ENCODE data around the gene AUNIP.

Gene AUNIP

GRCh38 chr1:25888426-25888987 lies 29.2 kb upstream of the AUNIP start:
- DNase-seq = no peak

- DNase-seq = no peak
Measured at GRCh38 chr1:25885602-25886001, 26.3 kb upstream of the AUNIP start.

DNA sequence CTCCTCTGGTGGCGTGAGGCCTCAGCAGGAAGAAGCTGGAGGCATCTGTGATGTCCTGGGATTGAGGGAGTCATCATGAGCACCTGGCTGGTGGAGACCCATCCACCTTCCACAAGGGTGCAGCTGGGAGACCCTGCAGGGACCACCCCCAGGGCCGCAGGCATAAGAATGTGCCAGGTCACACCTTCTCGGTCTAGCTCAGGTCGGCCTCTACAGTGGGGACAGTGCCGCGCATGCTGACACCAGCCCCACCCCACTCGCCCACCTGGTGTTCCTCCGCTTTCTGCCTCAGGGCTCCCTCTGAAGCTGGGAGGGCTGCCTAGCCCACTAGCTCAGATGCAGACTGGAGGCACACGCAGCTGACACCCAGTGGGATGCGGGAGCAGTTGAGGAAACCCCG lies 22.0 kb upstream of the AUNIP start:
- DNase-seq = no peak

DNA sequence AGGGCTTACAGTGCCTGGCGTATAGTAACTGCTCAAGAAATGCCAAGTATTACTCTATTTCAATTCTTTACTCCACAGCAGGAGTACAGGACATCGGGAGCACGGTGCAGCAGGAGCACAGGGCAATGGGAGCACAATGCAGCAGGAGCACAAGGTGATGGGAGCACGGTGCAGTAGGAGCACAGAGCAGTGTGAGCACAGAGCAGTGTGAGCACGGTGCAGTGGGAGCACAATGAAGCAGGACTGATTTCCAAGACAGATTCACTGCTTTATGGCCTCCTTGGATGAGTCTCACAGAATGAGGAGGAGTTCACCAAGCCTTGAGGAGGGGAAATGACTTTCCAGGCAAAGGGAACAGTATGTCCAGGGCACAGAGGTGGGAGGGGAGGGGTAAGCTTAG lies 21.3 kb upstream of the AUNIP start:
- DNase-seq = no peak

DNA sequence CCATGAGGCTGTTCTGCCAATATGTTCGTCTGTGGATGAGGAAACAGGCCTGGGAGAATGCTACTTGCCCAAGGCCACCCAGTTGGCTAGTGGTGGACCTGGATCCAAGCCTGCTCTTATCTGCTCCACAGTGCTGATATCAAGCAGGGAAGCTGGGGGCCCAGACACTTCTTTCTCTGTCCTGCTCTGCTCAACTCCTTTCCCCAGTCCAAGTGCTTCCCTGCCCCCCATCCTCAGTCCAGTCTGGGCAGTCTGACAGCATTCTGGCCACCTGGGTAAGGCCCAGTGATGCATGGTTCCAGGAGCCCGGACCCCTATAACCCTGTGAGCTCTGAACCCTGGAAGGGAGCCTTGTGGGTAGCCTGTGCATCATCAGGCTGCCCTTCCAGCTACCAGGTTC lies 20.4 kb upstream of the AUNIP start:
- DNase-seq = no peak

- DNase-seq = no peak
Measured at GRCh38 chr1:25878690-25879089, 19.4 kb upstream of the AUNIP start.

DNA sequence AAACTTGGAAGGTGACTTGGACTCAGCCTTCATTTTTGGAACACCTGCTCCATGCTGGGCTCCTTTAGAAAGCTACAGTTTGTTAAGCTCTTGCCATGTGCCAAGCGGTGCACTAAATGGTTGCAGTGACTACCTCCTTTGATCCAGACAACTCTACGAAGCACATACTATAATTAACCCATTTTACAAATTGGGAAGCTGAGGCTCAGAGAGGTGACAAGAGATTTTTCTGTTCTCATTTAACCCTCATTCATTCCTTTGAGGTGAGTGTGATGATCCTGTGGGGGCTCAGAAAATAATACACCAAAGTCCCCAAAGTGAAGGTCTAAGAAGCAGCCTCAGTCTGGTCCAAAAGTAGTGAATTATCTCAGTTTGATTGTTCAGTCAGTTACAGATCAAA lies 17.9 kb upstream of the AUNIP start:
- no peak for DNase-seq

DNA sequence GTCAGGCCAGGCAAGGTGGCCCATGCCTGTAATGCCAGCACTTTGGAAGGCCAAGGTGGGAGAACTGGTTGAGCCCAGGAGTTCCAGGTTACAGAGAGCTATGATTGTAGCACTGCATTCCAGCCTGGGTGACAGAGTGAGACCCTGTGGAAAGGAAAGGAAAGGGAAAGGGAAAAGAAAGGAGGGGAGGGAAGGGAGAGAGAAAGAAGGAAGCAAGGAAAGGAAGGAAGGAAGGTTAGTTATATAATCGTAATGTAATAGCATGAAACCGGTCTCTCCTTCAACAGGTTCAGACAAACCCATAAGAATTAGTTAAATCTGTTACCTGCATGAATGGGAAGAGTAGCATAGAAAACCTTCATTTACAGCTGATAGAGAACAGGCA lies 17.4 kb upstream of the AUNIP start:
- DNase-seq = no peak

- DNase-seq = no peak
Measured at GRCh38 chr1:25875856-25876692, 16.8 kb upstream of the AUNIP start.

- no peak for DNase-seq
Measured at GRCh38 chr1:25875154-25875855, 16.0 kb upstream of the AUNIP start, which contains the start of gene PAQR7. TSS of gene PAQR7 (minus strand) at chr1:25875708. CDS start at chr1:25863839, 11,869 bp downstream.

DNA sequence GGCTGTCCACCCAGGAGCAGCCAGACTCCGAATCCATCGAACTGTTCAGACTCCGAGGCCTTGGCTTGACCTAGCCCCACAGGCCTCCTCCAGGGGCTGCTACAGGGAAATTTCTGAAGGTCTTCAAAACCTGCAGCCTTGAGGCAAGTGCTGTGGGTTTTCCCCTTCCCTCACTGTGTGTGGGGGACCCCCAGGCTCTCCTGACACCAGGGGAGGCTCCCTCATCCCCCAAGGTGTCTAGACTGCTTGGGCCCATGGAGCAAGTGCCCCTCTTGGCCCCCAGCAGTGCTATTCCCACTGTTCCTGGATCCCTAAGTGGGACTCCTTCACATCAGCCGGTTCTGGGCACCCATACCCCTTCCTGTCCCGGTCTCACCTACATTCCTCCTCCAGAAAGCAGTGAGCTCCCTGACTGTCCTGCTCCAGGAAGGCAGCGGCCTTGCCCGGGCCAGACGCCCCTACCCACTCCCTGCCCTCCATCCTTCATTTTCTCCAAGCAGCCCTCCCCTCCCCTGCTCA lies 15.4 kb upstream of the AUNIP start:
- DNase-seq = no peak

- DNase-seq = no peak
Measured at GRCh38 chr1:25874209-25874608, 15.0 kb upstream of the AUNIP start.

DNA sequence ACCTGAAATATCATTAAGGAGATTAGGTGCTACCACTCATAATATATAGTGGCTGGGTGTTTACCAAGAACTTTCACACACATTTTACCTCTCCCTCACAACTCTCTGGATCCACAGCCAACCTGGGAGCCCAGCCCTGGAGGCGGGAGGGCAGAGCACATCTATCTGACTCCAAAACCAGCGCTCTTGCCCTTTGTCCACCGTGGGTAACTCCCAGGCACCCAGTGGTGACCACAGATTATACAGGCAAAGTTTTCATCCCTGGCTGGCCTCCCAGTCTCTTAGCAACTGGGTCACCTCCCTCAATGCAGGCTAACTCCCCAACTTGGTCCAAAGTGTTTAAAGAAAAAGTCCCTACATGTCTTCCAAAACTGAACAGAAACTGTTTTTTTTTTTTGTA lies 13.9 kb upstream of the AUNIP start:
- no peak for DNase-seq

DNA sequence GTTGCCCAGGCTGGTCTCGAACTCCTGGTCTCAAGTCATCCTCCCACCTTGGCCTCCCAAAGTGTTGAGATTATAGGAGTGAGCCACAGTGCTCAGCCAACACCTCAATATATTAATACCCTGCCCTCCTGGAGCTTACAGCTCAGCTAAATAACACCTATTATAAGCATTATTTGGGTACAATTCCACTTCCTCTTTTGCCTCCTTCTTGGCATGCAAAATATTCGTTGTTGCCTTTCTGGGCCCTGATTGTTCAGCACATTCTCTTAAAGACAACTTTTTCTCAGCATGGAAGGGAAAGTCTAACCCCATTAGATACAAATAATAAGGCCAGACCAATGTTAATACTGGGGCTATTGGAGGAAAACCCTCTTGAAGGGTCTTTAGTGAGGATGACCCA lies 13.5 kb upstream of the AUNIP start:
- DNase-seq = no peak

- DNase-seq = no peak
Measured at GRCh38 chr1:25871704-25872494, 12.6 kb upstream of the AUNIP start.

- no peak for DNase-seq
Measured at GRCh38 chr1:25871086-25871703, 11.9 kb upstream of the AUNIP start.

GRCh38 chr1:25870614-25871013 lies 11.4 kb upstream of the AUNIP start:
- DNase-seq = no peak

DNA sequence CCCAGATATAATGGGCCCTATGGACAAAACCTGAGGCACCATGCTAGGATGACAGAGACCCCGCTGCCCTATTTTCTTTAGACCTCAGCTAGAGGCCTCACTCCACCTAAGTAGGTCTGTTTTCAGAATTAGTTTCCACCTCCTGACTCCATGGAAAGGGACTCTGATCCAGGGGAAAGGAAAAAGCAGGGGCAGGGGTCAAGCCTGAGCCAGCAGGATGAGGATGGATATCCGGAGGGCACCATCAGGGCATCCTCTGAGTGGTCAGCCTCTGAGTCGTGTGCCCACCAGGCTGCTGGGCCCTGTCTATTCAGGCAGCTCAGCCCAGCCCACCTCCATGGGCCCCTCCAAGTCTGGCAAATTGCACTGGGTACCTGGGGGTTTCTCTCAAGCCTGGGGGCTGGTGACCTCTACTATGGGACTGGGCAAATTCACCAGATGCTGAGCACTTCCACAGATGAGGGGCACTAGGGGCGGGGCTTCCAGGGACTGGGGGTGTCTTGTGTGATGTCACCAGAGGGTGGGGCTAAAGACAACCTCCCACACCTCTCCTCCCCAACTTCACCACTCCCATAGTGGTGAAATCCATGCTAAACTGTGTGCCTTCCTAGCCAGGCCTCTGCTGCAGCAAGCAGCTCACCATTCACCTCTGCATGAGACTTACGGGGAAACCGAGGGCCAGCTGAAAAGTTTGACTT lies 10.8 kb upstream of the AUNIP start:
- DNase-seq = no peak

DNA sequence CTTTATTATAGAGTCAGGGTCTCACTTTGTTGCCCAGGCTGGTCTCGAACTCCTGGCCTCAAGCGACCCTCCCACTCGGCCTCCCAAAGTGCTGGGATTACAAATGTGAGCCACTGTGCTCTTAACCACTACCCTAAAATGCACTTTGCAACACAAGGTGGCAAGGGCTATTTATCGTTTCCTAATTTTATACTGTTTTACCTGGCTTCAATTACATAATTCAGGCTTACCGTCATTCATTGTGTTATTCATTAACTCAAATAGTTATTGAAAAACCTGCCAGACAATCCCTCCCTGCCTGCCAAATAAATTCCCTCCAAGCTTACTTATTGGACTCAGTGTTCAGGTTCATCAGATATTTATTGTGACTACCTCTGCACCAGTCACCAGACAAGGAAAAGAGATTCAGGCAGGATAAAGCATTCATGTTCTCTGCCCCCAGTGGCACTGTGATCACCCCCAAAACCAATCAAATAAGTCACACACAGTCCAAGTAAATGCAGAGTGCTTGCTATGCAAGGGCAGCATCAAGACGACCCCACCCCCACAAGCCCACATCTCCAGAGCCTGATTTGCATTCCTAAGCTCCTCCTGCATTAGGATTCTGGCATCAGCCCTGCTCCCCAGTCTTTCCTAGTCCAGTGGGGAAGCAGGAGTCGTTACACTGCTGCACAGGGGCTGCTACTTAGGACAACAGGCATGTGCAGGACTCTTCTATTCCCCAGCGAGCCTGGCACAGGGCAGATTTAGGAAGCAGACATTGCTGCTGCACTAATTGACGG lies 8.1 kb upstream of the AUNIP start:
- DNase-seq = no peak

DNA sequence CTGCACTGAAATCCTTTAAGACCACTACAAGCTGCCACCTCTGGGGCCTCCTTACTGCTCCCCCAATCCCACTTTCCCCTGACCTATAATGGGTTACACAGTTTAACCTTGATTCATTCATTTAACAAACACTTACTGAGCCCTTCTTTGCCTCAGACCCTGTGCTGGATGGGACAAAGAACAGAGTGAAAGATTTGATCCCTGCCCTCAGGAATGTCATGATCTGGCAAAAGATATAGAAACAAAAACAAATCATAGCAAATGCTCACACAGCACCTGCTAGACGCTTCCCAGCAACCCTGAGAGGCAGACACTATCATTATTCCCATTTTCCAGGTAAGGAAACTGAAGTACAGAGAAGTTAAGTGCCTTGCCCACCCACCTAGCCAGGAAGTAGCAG lies 7.0 kb upstream of the AUNIP start:
- no peak for DNase-seq

GRCh38 chr1:25864434-25864833 lies 5.2 kb upstream of the AUNIP start:
- no peak for DNase-seq

Measured in NCI-H2081 treated with DMSO at 0.1 percent for 48 hours (cell line).